HG03097 (cell line): ENCODE results near the gene GSAP.
A peak's percentile ranks its signal among the peaks of the same experiment; 100 is the strongest.
"Not testable (repeated sequence)": the region's sequence is repeated elsewhere in the genome, so short reads cannot be mapped to it uniquely, and the experiment has no call there.

Source experiments
- ATAC-seq: cut with Tn5 transposase; IDR thresholded peaks from one replicate; pipeline ENCODE4 v1.9.1; 2021; ENCODE audit not compliant: unreplicated experiment, low FRiP score

The GSAP gene

GRCh38 chr7:77290425-77290824 lies 125.7 kb downstream of the GSAP start:
- ATAC-seq: no peak

- no peak for ATAC-seq
These were observed 126.8 kb downstream of the GSAP start for GRCh38 chr7:77289387-77289786.

- no peak for ATAC-seq
These were observed 127.4 kb downstream of the GSAP start for GRCh38 chr7:77288676-77289320.

DNA sequence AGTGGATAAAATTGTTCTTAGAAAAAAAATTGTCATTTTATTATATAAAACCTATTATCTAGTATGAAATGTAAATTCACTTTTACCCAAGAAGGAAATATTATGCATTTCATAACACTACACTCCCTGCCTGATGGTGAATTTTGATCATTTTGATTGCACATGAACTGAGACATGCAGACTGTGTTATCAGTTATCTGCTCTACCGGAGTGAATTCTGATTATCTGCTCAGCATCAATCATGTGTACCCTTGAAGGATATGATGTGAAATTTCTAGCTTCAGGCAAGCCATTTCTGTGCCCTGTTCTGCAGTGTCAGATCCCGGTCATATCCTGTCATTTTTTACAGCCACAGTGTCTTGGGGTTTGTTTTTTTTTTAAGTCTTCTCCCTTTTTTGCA lies 131.5 kb downstream of the GSAP start:
- no peak for ATAC-seq

- ATAC-seq: no peak
These were observed 132.1 kb downstream of the GSAP start for GRCh38 chr7:77284005-77284404.

DNA sequence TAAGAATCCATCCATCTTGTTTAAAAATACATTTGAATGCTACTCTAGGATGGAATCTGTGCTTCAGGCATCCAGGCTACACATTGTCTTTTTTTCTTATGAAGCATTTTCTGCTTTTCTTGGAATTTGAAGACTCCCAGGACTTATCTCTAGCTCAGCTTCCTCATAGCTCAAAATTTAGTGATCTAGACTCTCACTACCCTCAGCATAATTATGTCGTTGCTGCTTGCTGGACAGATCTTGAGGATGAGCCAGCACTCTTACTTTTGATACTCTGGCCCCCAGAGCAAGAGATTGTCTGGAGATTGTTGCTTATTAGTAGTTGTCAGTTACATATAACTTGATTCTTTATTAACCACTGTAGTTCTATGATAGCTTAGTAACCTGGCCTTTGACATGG lies 133.3 kb downstream of the GSAP start:
- no peak for ATAC-seq

GRCh38 chr7:77281780-77282478 lies 134.2 kb downstream of the GSAP start:
- no peak for ATAC-seq

- no peak for ATAC-seq
These were observed 140.0 kb downstream of the GSAP start for GRCh38 chr7:77276120-77276519.

GRCh38 chr7:77275663-77276062 lies 140.5 kb downstream of the GSAP start:
- ATAC-seq: not testable (repeated sequence)

- ATAC-seq: no peak
These were observed 144.4 kb downstream of the GSAP start for GRCh38 chr7:77271766-77272165.

GRCh38 chr7:77270094-77270480 lies 146.1 kb downstream of the GSAP start:
- ATAC-seq: no peak

GRCh38 chr7:77269360-77270093 lies 146.6 kb downstream of the GSAP start:
- peak; percentile 65 for ATAC-seq

- peak; percentile 56 for ATAC-seq
These were observed 149.8 kb downstream of the GSAP start for GRCh38 chr7:77266291-77266794.

DNA sequence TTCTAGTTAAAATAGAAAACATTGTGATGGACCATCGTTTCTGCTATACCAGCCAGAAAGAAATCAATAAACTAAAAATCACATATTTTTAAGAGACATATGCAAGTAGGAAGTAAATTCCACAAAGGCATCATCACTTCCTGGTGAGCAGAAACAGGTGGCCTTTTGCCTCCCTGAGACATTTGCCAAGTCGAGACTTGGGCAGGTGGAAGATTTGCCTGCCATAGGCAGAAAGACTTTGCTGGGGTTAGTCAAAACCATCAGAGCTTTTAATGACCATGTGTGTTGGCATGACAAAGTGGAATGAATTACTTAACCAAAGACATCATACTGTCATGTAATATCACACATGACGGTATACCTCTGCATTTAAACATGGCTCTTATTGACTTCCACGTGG lies 150.5 kb downstream of the GSAP start:
- no peak for ATAC-seq

DNA sequence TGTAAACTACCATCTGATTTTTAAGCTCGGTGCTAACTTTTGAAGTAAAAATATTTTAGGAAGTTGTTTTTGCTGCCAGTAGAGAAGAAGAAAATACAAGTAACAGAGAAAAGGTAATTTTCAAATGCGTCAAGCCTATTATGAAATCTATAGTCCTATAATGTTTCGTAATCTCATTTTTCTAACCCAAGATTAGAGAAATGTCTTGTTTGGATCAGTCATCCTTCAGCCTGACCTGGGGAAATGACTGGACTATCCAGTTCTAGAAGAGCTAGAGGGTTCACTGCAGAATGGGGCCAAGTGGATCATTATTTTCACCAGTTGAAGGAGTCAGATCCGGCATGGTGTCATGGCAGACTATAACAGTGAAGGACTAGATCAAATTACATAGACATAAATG lies 153.8 kb downstream of the GSAP start:
- ATAC-seq: no peak
